Neural cell (in vitro differentiated cells): ENCODE data around the gene DTWD1. TPM values are rescaled to one million over a fixed set of nuclear protein-coding genes. Genes with fewer than 3 reads are reported as not detected.

ENCODE experiments used
- H2AFZ ChIP-seq: fragments of 200-600, 300-800 bp; sonication (generic), shearing (Covaris generic); 2 replicates; pipeline ENCODE4 v1.6.0; 2014; ENCODE audit warnings: low read depth, mild to moderate bottlenecking, antibody characterized with exemption, low read length, moderate library complexity
- H3F3A ChIP-seq: fragments of 200-600 bp; shearing (Covaris generic); 2 replicates; pipeline ENCODE4 v1.6.1; 2016; ENCODE audit warnings: mild to moderate bottlenecking, moderate library complexity, mixed read lengths, antibody characterized with exemption, low read length; ENCODE audit not compliant: insufficient read depth, poor library complexity, severe bottlenecking
- H3K27ac ChIP-seq: fragments of 200-600, 300-800 bp; sonication (generic), shearing (Covaris generic); 2 replicates; pipeline ENCODE4 v1.5.1; 2014; ENCODE audit warnings: mild to moderate bottlenecking, low read length, moderate library complexity
- H3K27me3 ChIP-seq: fragments of 300-800, 200-600 bp; sonication (generic), shearing (Covaris generic); 2 replicates; pipeline ENCODE4 v1.6.0; 2014; ENCODE audit warnings: mild to moderate bottlenecking, low read depth, low read length, moderate library complexity; ENCODE audit not compliant: insufficient read depth
- H3K36me3 ChIP-seq: fragments of 300-800, 200-600 bp; sonication (generic), shearing (Covaris generic); 2 replicates; pipeline ENCODE4 v1.5.1; 2014; ENCODE audit warnings: mild to moderate bottlenecking, antibody characterized with exemption, low read length, moderate library complexity; ENCODE audit not compliant: insufficient read depth
- H3K4me2 ChIP-seq: fragments of 300-800, 200-600 bp; sonication (generic), shearing (Covaris generic); 2 replicates; pipeline ENCODE4 v1.6.0; 2014; ENCODE audit warnings: mild to moderate bottlenecking, low read length
- H3K4me3 ChIP-seq: fragments of 300-800, 200-600 bp; sonication (generic), shearing (Covaris generic); 2 replicates; pipeline ENCODE4 v1.5.1; 2014; ENCODE audit warnings: mild to moderate bottlenecking, low read length, moderate library complexity
- H3K79me2 ChIP-seq: fragments of 200-600 bp; shearing (Covaris generic); replicated peaks from 2 replicates; pipeline ENCODE4 v1.6.0; 2014; ENCODE audit warnings: mild to moderate bottlenecking, low read length, moderate library complexity; ENCODE audit not compliant: insufficient read depth
- H3K9ac ChIP-seq: fragments of 300-800, 200-600 bp; sonication (generic), shearing (Covaris generic); 2 replicates; pipeline ENCODE4 v1.6.1; 2016; ENCODE audit warnings: mild to moderate bottlenecking, low read length, mixed read lengths
- H3K9me2 ChIP-seq: fragments of 200-600 bp; shearing (Covaris generic); 2 replicates; pipeline ENCODE4 v1.6.1; 2016; ENCODE audit warnings: mild to moderate bottlenecking, low read length, mixed read lengths; ENCODE audit not compliant: insufficient read depth
- H3K9me3 ChIP-seq: fragments of 200-600, 300-800 bp; sonication (generic), shearing (Covaris generic); 2 replicates; pipeline ENCODE4 v1.6.1; 2016; ENCODE audit warnings: mild to moderate bottlenecking, mixed run types, low read length, moderate library complexity, mixed read lengths
- H4K20me1 ChIP-seq: fragments of 200-600 bp; shearing (Covaris generic); 2 replicates; pipeline ENCODE4 v1.6.1; 2016; ENCODE audit warnings: mild to moderate bottlenecking, mixed run types; ENCODE audit not compliant: insufficient read depth
- EP300 ChIP-seq: fragments of 450-650 bp; conservative IDR thresholded peaks from 2 replicates; pipeline ENCODE4 v1.6.1; 2014; ENCODE audit warnings: antibody characterized with exemption, mild to moderate bottlenecking, moderate library complexity; ENCODE audit not compliant: poor library complexity, severe bottlenecking
- EZH2 ChIP-seq: fragments of 200-600, 300-800 bp; shearing (Covaris generic), sonication (generic); IDR thresholded peaks from 2 replicates; pipeline ENCODE4 v1.6.1; 2014; ENCODE audit warnings: antibody characterized with exemption, low read length, borderline replicate concordance, mild to moderate bottlenecking; ENCODE audit not compliant: insufficient read depth, poor library complexity, severe bottlenecking
- MXI1 ChIP-seq: fragments of 450-650 bp; conservative IDR thresholded peaks from 2 replicates; pipeline ENCODE4 v1.6.1; 2014; ENCODE audit warnings: antibody characterized with exemption, mild to moderate bottlenecking; ENCODE audit not compliant: poor library complexity, severe bottlenecking
- POLR2AphosphoS5 ChIP-seq: IDR thresholded peaks from 2 replicates; pipeline ENCODE4 v1.6.1; 2012
- RAD21 ChIP-seq: fragments of 450-650 bp; conservative IDR thresholded peaks from 2 replicates; pipeline ENCODE4 v1.6.1; 2014; ENCODE audit warnings: antibody characterized with exemption, mild to moderate bottlenecking, moderate library complexity
- SMC3 ChIP-seq: fragments of 450-650 bp; conservative IDR thresholded peaks from 2 replicates; pipeline ENCODE4 v1.6.1; 2014; ENCODE audit warnings: antibody characterized with exemption, mild to moderate bottlenecking, moderate library complexity; ENCODE audit not compliant: poor library complexity
- TAF1 ChIP-seq: IDR thresholded peaks from 2 replicates; pipeline ENCODE4 v1.6.1; 2012; ENCODE audit warnings: low read depth
- polyA minus RNA-seq: library from RNA; depleted of rRNA, polyadenylated mRNA; stranded (reverse); fragments of >200 nt; gene quantifications from 2 replicates; pipeline ENCODE4 v1.2.3, GENCODE V29; 2014
- polyA plus RNA-seq: library from polyadenylated mRNA; depleted of rRNA; stranded (reverse); fragments of >200 nt; gene quantifications from 2 replicates; pipeline ENCODE4 v1.2.3, GENCODE V29; 2014
- TF ChIP-seq, protein P1 (sequence below): IDR thresholded peaks from 2 replicates; pipeline ENCODE4 v1.6.1; 2012; ENCODE audit warnings: borderline replicate concordance
- TF ChIP-seq, protein P2 (sequence below): fragments of 450-650 bp; IDR thresholded peaks from 2 replicates; pipeline ENCODE4 v1.5.1; 2014; ENCODE audit warnings: antibody characterized with exemption, mild to moderate bottlenecking, moderate library complexity; ENCODE audit not compliant: poor library complexity, severe bottlenecking

Gene DTWD1, protein sequence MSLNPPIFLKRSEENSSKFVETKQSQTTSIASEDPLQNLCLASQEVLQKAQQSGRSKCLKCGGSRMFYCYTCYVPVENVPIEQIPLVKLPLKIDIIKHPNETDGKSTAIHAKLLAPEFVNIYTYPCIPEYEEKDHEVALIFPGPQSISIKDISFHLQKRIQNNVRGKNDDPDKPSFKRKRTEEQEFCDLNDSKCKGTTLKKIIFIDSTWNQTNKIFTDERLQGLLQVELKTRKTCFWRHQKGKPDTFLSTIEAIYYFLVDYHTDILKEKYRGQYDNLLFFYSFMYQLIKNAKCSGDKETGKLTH
- 16.5 and 18.3 TPM in 2 replicates for polyA plus RNA-seq
- 21.9 and 25.6 TPM in 2 replicates for polyA minus RNA-seq

DNA sequence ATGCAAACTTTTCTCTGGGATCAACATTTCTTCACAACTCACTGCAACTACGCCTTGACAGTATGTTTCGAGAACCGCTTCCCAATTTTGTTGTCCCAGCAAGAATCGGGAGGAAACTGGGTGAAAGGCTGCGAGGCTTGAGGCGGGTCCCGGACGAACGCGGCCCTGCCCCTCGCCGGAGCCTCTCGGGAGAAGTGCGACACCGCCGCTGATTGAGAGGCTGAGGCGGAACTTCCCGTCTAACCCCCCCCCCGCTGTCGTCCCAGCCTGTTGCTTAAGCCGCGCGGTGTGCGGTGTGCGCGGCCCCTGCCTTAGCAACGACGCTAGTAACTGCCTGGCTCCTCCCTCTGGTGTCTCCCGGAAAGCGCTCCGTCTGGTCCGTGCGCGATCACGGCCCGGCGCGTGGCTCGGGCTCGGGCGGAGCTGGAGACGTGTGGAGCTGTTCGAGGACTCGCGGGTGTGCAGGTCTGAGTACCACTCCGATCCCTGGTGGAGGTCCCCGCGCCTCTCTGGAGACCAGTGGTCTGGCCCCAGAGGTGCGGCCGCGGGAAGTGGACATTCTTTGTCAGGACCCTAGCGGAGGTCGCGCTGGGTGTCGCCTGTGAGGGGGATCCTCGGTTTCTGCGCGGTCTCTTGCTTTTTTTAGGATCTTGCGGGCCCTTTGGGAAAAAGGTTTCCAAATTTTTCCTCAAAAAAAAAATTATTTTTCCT lies at the start of gene DTWD1, which contains the start of gene FAM227B:
Gene DTWD1 (plus strand): TSS at position 391 of the 711 bp plus-strand sequence. CDS start 4,120 bp downstream, outside the sequence.
Gene FAM227B (minus strand): TSS at position 161 of the 711 bp plus-strand sequence. CDS start 5,647 bp downstream, outside the sequence.
- Histone ChIP-seq H3K36me3 (no peaks in the 10 kb centered on the region), H3K27me3 (no peaks in the 10 kb centered on the region), H3K4me2 (peak within 1 kb of the TSS; percentile 54), H3K4me3 (peak within 1 kb of the TSS; percentile 78), H3K79me2 (peaks cover 31% of the 10 kb centered on the region), H3K9me3 (no peaks in the 10 kb centered on the region), H3F3A (no peaks in the 10 kb centered on the region), H3K9ac (peak within 1 kb of the TSS; percentile 82), H4K20me1 (no peaks in the 10 kb centered on the region), H2AFZ (peak within 1 kb of the TSS; percentile 57), H3K9me2 (no peaks in the 10 kb centered on the region), H3K27ac (peak within 1 kb of the TSS; percentile 69)
- TF ChIP-seq RAD21 (peak; percentile 58), MXI1 (peak; percentile 95), TAF1 (peak; percentile 86), EZH2 (no peak), SMC3 (peak; percentile 63), EP300 (peak; percentile 85), POLR2AphosphoS5 (peak; percentile 95)
- TF ChIP-seq, protein P1, sequence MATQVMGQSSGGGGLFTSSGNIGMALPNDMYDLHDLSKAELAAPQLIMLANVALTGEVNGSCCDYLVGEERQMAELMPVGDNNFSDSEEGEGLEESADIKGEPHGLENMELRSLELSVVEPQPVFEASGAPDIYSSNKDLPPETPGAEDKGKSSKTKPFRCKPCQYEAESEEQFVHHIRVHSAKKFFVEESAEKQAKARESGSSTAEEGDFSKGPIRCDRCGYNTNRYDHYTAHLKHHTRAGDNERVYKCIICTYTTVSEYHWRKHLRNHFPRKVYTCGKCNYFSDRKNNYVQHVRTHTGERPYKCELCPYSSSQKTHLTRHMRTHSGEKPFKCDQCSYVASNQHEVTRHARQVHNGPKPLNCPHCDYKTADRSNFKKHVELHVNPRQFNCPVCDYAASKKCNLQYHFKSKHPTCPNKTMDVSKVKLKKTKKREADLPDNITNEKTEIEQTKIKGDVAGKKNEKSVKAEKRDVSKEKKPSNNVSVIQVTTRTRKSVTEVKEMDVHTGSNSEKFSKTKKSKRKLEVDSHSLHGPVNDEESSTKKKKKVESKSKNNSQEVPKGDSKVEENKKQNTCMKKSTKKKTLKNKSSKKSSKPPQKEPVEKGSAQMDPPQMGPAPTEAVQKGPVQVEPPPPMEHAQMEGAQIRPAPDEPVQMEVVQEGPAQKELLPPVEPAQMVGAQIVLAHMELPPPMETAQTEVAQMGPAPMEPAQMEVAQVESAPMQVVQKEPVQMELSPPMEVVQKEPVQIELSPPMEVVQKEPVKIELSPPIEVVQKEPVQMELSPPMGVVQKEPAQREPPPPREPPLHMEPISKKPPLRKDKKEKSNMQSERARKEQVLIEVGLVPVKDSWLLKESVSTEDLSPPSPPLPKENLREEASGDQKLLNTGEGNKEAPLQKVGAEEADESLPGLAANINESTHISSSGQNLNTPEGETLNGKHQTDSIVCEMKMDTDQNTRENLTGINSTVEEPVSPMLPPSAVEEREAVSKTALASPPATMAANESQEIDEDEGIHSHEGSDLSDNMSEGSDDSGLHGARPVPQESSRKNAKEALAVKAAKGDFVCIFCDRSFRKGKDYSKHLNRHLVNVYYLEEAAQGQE, result peak; percentile 76
- TF ChIP-seq, protein P2, sequence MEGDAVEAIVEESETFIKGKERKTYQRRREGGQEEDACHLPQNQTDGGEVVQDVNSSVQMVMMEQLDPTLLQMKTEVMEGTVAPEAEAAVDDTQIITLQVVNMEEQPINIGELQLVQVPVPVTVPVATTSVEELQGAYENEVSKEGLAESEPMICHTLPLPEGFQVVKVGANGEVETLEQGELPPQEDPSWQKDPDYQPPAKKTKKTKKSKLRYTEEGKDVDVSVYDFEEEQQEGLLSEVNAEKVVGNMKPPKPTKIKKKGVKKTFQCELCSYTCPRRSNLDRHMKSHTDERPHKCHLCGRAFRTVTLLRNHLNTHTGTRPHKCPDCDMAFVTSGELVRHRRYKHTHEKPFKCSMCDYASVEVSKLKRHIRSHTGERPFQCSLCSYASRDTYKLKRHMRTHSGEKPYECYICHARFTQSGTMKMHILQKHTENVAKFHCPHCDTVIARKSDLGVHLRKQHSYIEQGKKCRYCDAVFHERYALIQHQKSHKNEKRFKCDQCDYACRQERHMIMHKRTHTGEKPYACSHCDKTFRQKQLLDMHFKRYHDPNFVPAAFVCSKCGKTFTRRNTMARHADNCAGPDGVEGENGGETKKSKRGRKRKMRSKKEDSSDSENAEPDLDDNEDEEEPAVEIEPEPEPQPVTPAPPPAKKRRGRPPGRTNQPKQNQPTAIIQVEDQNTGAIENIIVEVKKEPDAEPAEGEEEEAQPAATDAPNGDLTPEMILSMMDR, result peak; percentile 38

DNA sequence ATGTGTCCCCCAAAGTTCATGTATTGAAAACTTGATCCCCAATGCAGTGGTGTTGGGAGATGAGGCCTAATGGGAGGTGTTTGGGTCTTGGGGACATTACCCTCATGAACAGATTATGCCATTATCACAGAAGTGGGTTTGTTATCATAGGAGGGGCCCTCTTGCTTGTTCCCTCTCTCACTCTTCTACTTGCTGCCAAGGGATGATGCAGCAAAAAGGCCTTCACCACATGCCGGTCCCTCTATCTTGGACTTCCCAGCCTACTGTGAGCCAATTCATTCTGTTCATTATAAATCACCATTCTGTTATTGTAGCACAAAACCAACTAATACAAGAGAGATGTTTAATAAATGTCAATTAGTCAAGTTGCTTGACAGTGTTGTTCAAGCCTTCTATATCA lies 47.4 kb upstream of the DTWD1 start:
- H3K79me2 ChIP-seq, result no peaks in the 10 kb centered on the region
- H3K9me2 ChIP-seq, result no peaks in the 10 kb centered on the region
- H3K4me3 ChIP-seq, result no peak overlapping the region
- no peak overlapping the region for H3K9ac ChIP-seq
- H2AFZ ChIP-seq, result no peak overlapping the region
- no peak overlapping the region for H3K27ac ChIP-seq
- no peaks in the 10 kb centered on the region for H3K9me3 ChIP-seq
- no peaks in the 10 kb centered on the region for H4K20me1 ChIP-seq
- H3K27me3 ChIP-seq, result no peaks in the 10 kb centered on the region
- H3K36me3 ChIP-seq, result no peaks in the 10 kb centered on the region
- no peak for TF ChIP-seq EZH2
- no peak for TF ChIP-seq RAD21
- TF ChIP-seq, protein P2, result no peak
- no peak for TF ChIP-seq SMC3
- no peak for TF ChIP-seq MXI1
- TF ChIP-seq POLR2AphosphoS5, result no peak
- H3F3A ChIP-seq, result no peaks in the 10 kb centered on the region
- no peak overlapping the region for H3K4me2 ChIP-seq
